ENCODE measurements around the gene NUTF2.

GRCh38 chr16:67897231-67897630 lies 50.5 kb downstream of the NUTF2 start:
- TF ChIP-seq SAP30 (IDR thresholded peaks at IDR 0.05; ENCODE audit: insufficient read depth, insufficient replicate concordance, low read length) (no peak), RAD21 (IDR thresholded peaks at IDR 0.05 in 1 of 2, conservative IDR thresholded peaks at IDR 0.05 in 1 of 2; ENCODE audit: low read depth in 2 of 2, low read length in 2 of 2) (no peak), HDAC6 (IDR thresholded peaks at IDR 0.05; ENCODE audit: low read depth, low read length) (no peak), EZH2 (IDR thresholded peaks at IDR 0.05; ENCODE audit: low read depth, low read length, severe bottlenecking) (no peak), CHD2 (IDR thresholded peaks at IDR 0.05; ENCODE audit: low read length) (no peak), FOSL1 (IDR thresholded peaks at IDR 0.05; ENCODE audit: insufficient read depth, low read depth, low read length) (no peak), ATF3 (IDR thresholded peaks at IDR 0.05; ENCODE audit: insufficient read depth, low read depth, low read length) (no peak)
- TF ChIP-seq, protein P1, sequence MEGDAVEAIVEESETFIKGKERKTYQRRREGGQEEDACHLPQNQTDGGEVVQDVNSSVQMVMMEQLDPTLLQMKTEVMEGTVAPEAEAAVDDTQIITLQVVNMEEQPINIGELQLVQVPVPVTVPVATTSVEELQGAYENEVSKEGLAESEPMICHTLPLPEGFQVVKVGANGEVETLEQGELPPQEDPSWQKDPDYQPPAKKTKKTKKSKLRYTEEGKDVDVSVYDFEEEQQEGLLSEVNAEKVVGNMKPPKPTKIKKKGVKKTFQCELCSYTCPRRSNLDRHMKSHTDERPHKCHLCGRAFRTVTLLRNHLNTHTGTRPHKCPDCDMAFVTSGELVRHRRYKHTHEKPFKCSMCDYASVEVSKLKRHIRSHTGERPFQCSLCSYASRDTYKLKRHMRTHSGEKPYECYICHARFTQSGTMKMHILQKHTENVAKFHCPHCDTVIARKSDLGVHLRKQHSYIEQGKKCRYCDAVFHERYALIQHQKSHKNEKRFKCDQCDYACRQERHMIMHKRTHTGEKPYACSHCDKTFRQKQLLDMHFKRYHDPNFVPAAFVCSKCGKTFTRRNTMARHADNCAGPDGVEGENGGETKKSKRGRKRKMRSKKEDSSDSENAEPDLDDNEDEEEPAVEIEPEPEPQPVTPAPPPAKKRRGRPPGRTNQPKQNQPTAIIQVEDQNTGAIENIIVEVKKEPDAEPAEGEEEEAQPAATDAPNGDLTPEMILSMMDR (IDR thresholded peaks at IDR 0.05; ENCODE audit: control extremely low read depth in 1 of 3, insufficient read depth in 1 of 3, low read depth in 1 of 3, low read length in 3 of 3), result no peak
